MM.1S (cell line): Measurements from ENCODE around the gene CASP10.

Experiments used
- DNase-seq: peaks from one replicate; pipeline ENCODE4 v3.0.0-alpha.2; 2015
- H2AFZ ChIP-seq: fragments of 300-600 bp; sonication (generic); 2 replicates; pipeline ENCODE4 v1.6.0; 2016; ENCODE audit warnings: antibody characterized with exemption, low read length
- H3F3A ChIP-seq: fragments of 300-600 bp; sonication (generic); 2 replicates; pipeline ENCODE4 v1.6.1; 2016; ENCODE audit warnings: mild to moderate bottlenecking, antibody characterized with exemption, low read length, moderate library complexity, mixed read lengths; ENCODE audit not compliant: insufficient read depth
- H3K27ac ChIP-seq: fragments of 300-600 bp; sonication (generic); 2 replicates; pipeline ENCODE4 v1.5.1; 2016; ENCODE audit warnings: mild to moderate bottlenecking, low read length
- H3K27me3 ChIP-seq: fragments of 300-600 bp; sonication (generic); replicated peaks from 2 replicates; pipeline ENCODE4 v1.6.0; 2016; ENCODE audit warnings: low read length; ENCODE audit not compliant: insufficient read depth
- H3K36me3 ChIP-seq: fragments of 300-600 bp; sonication (generic); replicated peaks from 2 replicates; pipeline ENCODE4 v1.6.1; 2016; ENCODE audit warnings: mild to moderate bottlenecking, low read length, mixed read lengths; ENCODE audit not compliant: insufficient read depth
- H3K4me1 ChIP-seq: fragments of 300-600 bp; sonication (generic); 2 replicates; pipeline ENCODE4 v1.6.1; 2016; ENCODE audit warnings: low read length, mixed read lengths
- H3K4me2 ChIP-seq: fragments of 300-600 bp; sonication (generic); 2 replicates; pipeline ENCODE4 v1.6.0; 2016; ENCODE audit warnings: low read depth, low read length
- H3K4me3 ChIP-seq: fragments of 300-600 bp; sonication (generic); 2 replicates; pipeline ENCODE4 v1.5.1; 2016; ENCODE audit warnings: low read length, mixed read lengths
- H3K79me2 ChIP-seq: fragments of 300-600 bp; sonication (generic); 2 replicates; pipeline ENCODE4 v1.6.1; 2016; ENCODE audit warnings: mixed run types, low read length, mixed read lengths
- H3K9ac ChIP-seq: fragments of 300-600 bp; sonication (generic); 2 replicates; pipeline ENCODE4 v1.6.1; 2016; ENCODE audit warnings: low read length, mixed read lengths
- H3K9me2 ChIP-seq: fragments of 300-600 bp; sonication (generic); replicated peaks from 2 replicates; pipeline ENCODE4 v1.6.1; 2016; ENCODE audit warnings: mild to moderate bottlenecking, low read length, mixed read lengths; ENCODE audit not compliant: insufficient read depth
- H3K9me3 ChIP-seq: fragments of 300-600 bp; sonication (generic); replicated peaks from 2 replicates; pipeline ENCODE4 v1.6.1; 2016; ENCODE audit warnings: mild to moderate bottlenecking, low read length, mixed read lengths; ENCODE audit not compliant: insufficient read depth
- H4K20me1 ChIP-seq: fragments of 300-600 bp; sonication (generic); 2 replicates; pipeline ENCODE4 v1.6.1; 2016; ENCODE audit warnings: mild to moderate bottlenecking, low read length, moderate library complexity, mixed read lengths; ENCODE audit not compliant: insufficient read depth
- EZH2 ChIP-seq: fragments of 300-600 bp; sonication (generic); optimal IDR thresholded peaks from 2 replicates; pipeline ENCODE3; 2017; ENCODE audit warnings: low read depth, mild to moderate bottlenecking, antibody characterized with exemption, low read length, mixed read lengths
- EZH2phosphoT487 ChIP-seq: fragments of 300-600 bp; sonication (generic); IDR thresholded peaks from 2 replicates; pipeline ENCODE4 v1.6.1; 2018; ENCODE audit warnings: antibody characterized with exemption, low read length
- TF ChIP-seq, protein P1 (sequence below): fragments of 300-600 bp; sonication (generic); IDR thresholded peaks from 2 replicates; pipeline ENCODE4 v1.5.1; 2016; ENCODE audit warnings: antibody characterized with exemption, low read length, mixed read lengths

The CASP10 gene

DNA sequence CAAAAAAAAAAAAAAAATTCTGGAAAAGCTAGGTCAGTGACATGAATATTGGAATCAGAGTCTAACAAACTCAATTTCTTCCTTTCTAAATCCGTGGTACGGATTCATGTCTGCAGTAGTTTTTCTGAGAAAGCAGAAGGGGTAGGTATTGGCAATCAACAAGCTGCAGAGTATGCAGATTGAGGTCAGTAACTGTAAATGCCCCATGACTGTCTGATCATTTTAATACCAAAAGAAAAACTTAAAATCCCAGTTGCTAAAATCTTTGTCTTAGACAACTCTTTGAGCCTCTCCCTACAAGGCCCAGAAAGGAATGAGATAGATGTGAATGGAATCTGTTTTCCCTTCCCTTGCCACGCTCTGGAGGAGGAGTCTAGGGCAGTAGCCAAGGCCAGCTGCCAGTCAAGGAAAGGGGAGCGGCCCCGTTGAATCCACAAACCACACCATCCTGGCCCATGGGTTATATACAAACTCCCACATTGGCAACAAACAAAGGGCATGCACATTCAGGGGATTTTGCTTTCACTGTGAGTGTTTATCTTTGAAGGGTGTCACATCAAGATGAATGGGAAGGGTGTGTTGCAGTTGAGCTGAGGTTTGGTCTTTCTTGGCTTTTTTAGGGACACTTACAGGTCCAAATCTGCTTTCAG is 71.3 kb downstream of the CASP10 start:
- Histone ChIP-seq H3K36me3 (no peaks in the 10 kb centered on the region), H3K4me3 (no peak overlapping the region), H3K9me2 (no peaks in the 10 kb centered on the region), H3K9me3 (no peaks in the 10 kb centered on the region), H3K79me2 (peaks cover 65% of the 10 kb centered on the region), H2AFZ (no peak overlapping the region), H3K9ac (no peak overlapping the region), H3K27ac (peak overlapping the region; percentile 30; the same call in 1 of the 2 replicates), H3K27me3 (no peaks in the 10 kb centered on the region), H3F3A (peaks cover 61% of the 10 kb centered on the region), H3K4me1 (peaks cover 52% of the 10 kb centered on the region), H4K20me1 (no peaks in the 10 kb centered on the region), H3K4me2 (no peak overlapping the region)
- DNase-seq, result no peak
- no peak for TF ChIP-seq EZH2

DNA sequence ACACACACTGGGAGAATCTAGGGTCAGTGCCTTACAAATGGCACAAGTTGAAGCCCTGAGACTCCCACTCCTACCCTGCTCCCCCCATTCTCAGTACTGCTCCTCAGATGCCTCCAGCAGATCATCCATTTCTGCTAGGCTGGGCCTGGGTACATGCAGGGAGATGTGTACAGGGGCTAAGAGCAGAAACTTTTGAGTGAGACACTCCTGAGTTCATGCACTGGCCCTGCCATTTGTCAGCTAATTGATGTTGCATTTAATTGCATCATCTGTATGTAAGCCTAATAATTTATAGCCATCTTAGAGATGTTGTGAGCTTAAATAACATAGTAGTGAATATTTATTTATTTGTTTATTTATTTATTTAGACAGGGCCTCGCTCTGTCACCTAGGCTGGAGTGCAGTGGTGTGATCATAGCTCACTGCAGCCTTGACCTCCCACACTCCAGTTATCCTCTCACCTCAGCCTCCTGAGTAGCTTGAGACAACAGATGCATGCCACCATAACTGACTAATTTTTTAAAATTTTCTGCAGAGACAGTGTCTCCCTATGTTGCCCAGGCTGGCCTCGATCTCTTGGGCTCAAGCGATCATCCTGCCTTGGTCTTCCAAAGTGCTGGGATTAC is 72.6 kb downstream of the CASP10 start:
- Histone ChIP-seq H3K27ac (peak overlapping the region; percentile 96; the same call in 1 of the 2 replicates), H3K4me2 (no peak overlapping the region), H3K9me3 (no peaks in the 10 kb centered on the region), H3K4me3 (no peak overlapping the region), H2AFZ (no peak overlapping the region), H3K36me3 (no peaks in the 10 kb centered on the region), H3F3A (peaks cover 67% of the 10 kb centered on the region), H3K4me1 (peaks cover 57% of the 10 kb centered on the region), H3K27me3 (no peaks in the 10 kb centered on the region), H3K9me2 (no peaks in the 10 kb centered on the region), H4K20me1 (no peaks in the 10 kb centered on the region), H3K79me2 (peaks cover 65% of the 10 kb centered on the region), H3K9ac (no peak overlapping the region)
- no peak for DNase-seq
- TF ChIP-seq, protein P1, sequence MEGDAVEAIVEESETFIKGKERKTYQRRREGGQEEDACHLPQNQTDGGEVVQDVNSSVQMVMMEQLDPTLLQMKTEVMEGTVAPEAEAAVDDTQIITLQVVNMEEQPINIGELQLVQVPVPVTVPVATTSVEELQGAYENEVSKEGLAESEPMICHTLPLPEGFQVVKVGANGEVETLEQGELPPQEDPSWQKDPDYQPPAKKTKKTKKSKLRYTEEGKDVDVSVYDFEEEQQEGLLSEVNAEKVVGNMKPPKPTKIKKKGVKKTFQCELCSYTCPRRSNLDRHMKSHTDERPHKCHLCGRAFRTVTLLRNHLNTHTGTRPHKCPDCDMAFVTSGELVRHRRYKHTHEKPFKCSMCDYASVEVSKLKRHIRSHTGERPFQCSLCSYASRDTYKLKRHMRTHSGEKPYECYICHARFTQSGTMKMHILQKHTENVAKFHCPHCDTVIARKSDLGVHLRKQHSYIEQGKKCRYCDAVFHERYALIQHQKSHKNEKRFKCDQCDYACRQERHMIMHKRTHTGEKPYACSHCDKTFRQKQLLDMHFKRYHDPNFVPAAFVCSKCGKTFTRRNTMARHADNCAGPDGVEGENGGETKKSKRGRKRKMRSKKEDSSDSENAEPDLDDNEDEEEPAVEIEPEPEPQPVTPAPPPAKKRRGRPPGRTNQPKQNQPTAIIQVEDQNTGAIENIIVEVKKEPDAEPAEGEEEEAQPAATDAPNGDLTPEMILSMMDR, result no peak
- TF ChIP-seq EZH2phosphoT487, result no peak
- TF ChIP-seq EZH2, result no peak

DNA sequence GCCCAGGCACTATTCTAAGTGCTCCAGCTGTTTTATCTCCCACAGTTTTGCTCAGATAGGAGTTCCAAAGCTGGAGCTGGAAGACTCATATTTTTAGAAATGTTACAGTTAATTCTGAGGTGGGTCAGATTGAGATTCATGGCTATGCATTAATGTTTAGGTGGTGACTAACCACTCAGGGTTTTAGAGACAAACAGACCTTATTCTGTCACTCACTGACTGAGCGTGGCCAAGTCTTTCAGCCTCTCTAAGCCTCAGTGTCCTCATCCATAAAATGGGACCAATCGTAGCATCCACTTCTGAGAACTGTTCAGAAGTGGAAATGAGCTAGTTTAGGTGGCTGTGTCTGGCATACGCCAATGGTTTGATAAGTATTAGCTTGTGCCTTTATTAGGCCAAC is 73.1 kb downstream of the CASP10 start:
- peak overlapping the region; percentile 96 for H3K27ac ChIP-seq
- H3F3A ChIP-seq, result peaks cover 72% of the 10 kb centered on the region
- H3K4me3 ChIP-seq, result no peak overlapping the region
- no peaks in the 10 kb centered on the region for H3K27me3 ChIP-seq
- no peaks in the 10 kb centered on the region for H3K9me3 ChIP-seq
- peaks cover 65% of the 10 kb centered on the region for H3K79me2 ChIP-seq
- peak overlapping the region; percentile 80; the same call in 1 of the 2 replicates for H3K4me2 ChIP-seq
- no peak overlapping the region for H2AFZ ChIP-seq
- TF ChIP-seq EZH2, result no peak
- TF ChIP-seq EZH2phosphoT487, result no peak
- TF ChIP-seq, protein P1, result no peak
- no peak for DNase-seq
- H3K9me2 ChIP-seq, result no peaks in the 10 kb centered on the region
- no peaks in the 10 kb centered on the region for H3K36me3 ChIP-seq
- no peak overlapping the region for H3K9ac ChIP-seq
- no peaks in the 10 kb centered on the region for H4K20me1 ChIP-seq
- peaks cover 52% of the 10 kb centered on the region for H3K4me1 ChIP-seq
